Gastroesophageal sphincter (tissue), 2 donors: ENCODE results near the gene TRAPPC4.

ENCODE experiments used
- EP300 ChIP-seq: sonication (generic); formaldehyde crosslinking; IDR thresholded peaks from one replicate; pipeline ENCODE4 v1.6.1; 2017; ENCODE audit warnings: antibody characterized with exemption, mild to moderate bottlenecking
- POLR2A ChIP-seq, 2 donors: fragments of 450-650 bp; IDR thresholded peaks; one replicate each; pipeline ENCODE4 v1.6.1; 2017; ENCODE audit warnings: antibody characterized with exemption in 2 of 2, mild to moderate bottlenecking in 2 of 2, moderate library complexity in 1 of 2

DNA sequence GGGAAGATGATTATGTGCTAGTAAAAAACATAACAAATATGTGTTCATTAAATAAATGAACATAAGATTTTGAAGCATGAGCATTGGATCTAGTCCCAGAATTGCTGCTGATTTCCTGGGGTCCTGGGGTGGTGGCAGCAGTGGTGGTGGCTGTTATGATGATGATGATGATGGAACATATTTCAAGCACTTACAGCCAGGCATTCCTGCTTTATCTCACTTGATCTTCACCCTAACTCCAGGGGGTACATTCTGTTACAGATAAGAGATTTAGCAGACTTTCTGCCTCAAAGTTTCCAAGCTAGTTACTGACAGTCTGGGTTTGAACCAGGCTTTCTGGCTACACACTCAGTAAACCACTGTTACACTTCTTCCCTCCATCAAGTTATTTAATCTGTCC lies 5.2 kb downstream of the TRAPPC4 start:
- no peak for TF ChIP-seq POLR2A (IDR thresholded peaks at IDR 0.05)
- TF ChIP-seq EP300 = no peak
